ENCODE data around the gene CFAP119.

- TF ChIP-seq CTCF (IDR thresholded peaks at IDR 0.05) (no peak), POLR2A (IDR thresholded peaks at IDR 0.05) (no peak)
Measured at GRCh38 chr16:30728321-30728720, 33.5 kb downstream of the CFAP119 start.

Data from thyroid gland (tissue), 4 donors.